ENCODE measurements around the gene MRPL4.

- TF ChIP-seq, protein P1, sequence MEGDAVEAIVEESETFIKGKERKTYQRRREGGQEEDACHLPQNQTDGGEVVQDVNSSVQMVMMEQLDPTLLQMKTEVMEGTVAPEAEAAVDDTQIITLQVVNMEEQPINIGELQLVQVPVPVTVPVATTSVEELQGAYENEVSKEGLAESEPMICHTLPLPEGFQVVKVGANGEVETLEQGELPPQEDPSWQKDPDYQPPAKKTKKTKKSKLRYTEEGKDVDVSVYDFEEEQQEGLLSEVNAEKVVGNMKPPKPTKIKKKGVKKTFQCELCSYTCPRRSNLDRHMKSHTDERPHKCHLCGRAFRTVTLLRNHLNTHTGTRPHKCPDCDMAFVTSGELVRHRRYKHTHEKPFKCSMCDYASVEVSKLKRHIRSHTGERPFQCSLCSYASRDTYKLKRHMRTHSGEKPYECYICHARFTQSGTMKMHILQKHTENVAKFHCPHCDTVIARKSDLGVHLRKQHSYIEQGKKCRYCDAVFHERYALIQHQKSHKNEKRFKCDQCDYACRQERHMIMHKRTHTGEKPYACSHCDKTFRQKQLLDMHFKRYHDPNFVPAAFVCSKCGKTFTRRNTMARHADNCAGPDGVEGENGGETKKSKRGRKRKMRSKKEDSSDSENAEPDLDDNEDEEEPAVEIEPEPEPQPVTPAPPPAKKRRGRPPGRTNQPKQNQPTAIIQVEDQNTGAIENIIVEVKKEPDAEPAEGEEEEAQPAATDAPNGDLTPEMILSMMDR (IDR thresholded peaks at IDR 0.05): no peak
- no peak for TF ChIP-seq POLR2A (IDR thresholded peaks at IDR 0.05)
These were observed 37.9 kb downstream of the MRPL4 start, which contains the start of gene ICAM5 for GRCh38 chr19:10289836-10290356.
